B cell (primary cell): ENCODE measurements around the gene ZNF407. TPM values are rescaled to one million over a fixed set of nuclear protein-coding genes. Genes with fewer than 3 reads are reported as not detected.
"Not testable (repeated sequence)": the region's sequence is repeated elsewhere in the genome, so short reads cannot be mapped to it uniquely, and the experiment has no call there.

Experiments used
- ATAC-seq: fragments of 200-7000 bp; cut with Tn5 transposase; one replicate; pipeline ENCODE4 v1.10.0; 2021; ENCODE audit warnings: low read depth, mild to moderate bottlenecking, moderate number of reproducible peaks, moderate library complexity
- CTCF ChIA-PET: fragments of 350-600 bp; sonication (Branson Sonifier 250); formaldehyde crosslinking; loops from one replicate; lab custom pipeline; 2021; ENCODE audit warnings: antibody characterized with exemption, inconsistent platforms; lab: Charles Lee
- POLR2A ChIA-PET: fragments of 350-600 bp; sonication (Branson Sonifier 250); formaldehyde crosslinking; loops from one replicate; lab custom pipeline; 2021; ENCODE audit warnings: antibody characterized with exemption; lab: Charles Lee
- DNase-seq: peaks from one replicate; pipeline ENCODE4 v3.0.0; 2013
- H2AFZ ChIP-seq: 2 replicates; pipeline ENCODE4 v1.6.1; 2012; ENCODE audit warnings: mild to moderate bottlenecking, low read depth, low read length; ENCODE audit not compliant: insufficient read depth, poor library complexity, severe bottlenecking
- H3K27ac ChIP-seq, 2 donors: 1 replicate in 1 of 2; 2 replicates in 1 of 2; pipeline ENCODE4 v1.5.1; 2012 to 2013; ENCODE audit warnings: low read length in 2 of 2, mild to moderate bottlenecking in 2 of 2, moderate library complexity in 1 of 2
- H3K27me3 ChIP-seq, 4 experiments: fragments of 200-600 bp in 1 of 4; sonication (generic) in 1 of 4; replicated peaks in 1 of 4; 1 replicate in 2 of 4; 2 replicates in 2 of 4; pipeline versions ENCODE4 v1.6.1 to v1.7.0; 2013 to 2016; ENCODE audit warnings: low read length in 3 of 4, mild to moderate bottlenecking in 2 of 4, mixed read lengths in 1 of 4, moderate library complexity in 1 of 4; ENCODE audit not compliant: insufficient read depth in 4 of 4, control insufficient read depth in 3 of 4; ENCODE audit errors: control extremely low read depth in 1 of 4
- H3K36me3 ChIP-seq, 2 experiments: replicated peaks in 1 of 2; 1 replicate in 1 of 2; 2 replicates in 1 of 2; pipeline versions ENCODE4 v1.6.1 to v1.7.1; 2013; ENCODE audit warnings: low read length in 1 of 2; ENCODE audit not compliant: insufficient read depth in 2 of 2, control insufficient read depth in 1 of 2; ENCODE audit errors: control extremely low read depth in 1 of 2, extremely low read depth in 1 of 2
- H3K4me1 ChIP-seq, 2 donors: fragments of 200-600 bp in 1 of 2; sonication (generic) in 1 of 2; 1 replicate in 1 of 2; 2 replicates in 1 of 2; pipeline versions ENCODE4 v1.5.1 to v1.6.1; 2013 to 2017; ENCODE audit warnings: low read length in 2 of 2; ENCODE audit not compliant: control insufficient read depth in 2 of 2, insufficient read depth in 2 of 2
- H3K4me2 ChIP-seq: replicated peaks from 2 replicates; pipeline ENCODE3; 2012; ENCODE audit warnings: mild to moderate bottlenecking, low read depth, low read length; ENCODE audit not compliant: poor library complexity, severe bottlenecking
- H3K4me3 ChIP-seq, 5 experiments: fragments of 200-600 bp in 1 of 5; sonication (generic) in 1 of 5; 1 replicate in 3 of 5; 2 replicates in 2 of 5; pipeline versions ENCODE4 v1.5.1 to v1.7.0; 2011 to 2016; ENCODE audit warnings: low read length in 4 of 5, mild to moderate bottlenecking in 4 of 5, low read depth in 2 of 5, control low read depth in 1 of 5, moderate library complexity in 1 of 5; ENCODE audit not compliant: insufficient read depth in 1 of 5; ENCODE audit errors: control extremely low read depth in 1 of 5, extremely low read depth in 1 of 5
- H3K79me2 ChIP-seq: fragments of 200-600 bp; sonication (generic); one replicate; pipeline ENCODE4 v1.6.0; 2016; ENCODE audit warnings: low read length; ENCODE audit not compliant: control insufficient read depth, insufficient read depth
- H3K9ac ChIP-seq: fragments of 200-600 bp; sonication (generic); 2 replicates; pipeline ENCODE4 v1.6.1; 2017; ENCODE audit warnings: mild to moderate bottlenecking, low read length, moderate library complexity
- H3K9me3 ChIP-seq, 3 donors: one replicate each; pipeline versions ENCODE4 v1.6.1 to v1.7.1; 2013; ENCODE audit warnings: low read length in 2 of 3; ENCODE audit not compliant: control insufficient read depth in 2 of 3, insufficient read depth in 1 of 3; ENCODE audit errors: control extremely low read depth in 1 of 3
- H4K20me1 ChIP-seq: 2 replicates; pipeline ENCODE4 v1.6.0; 2012; ENCODE audit warnings: mild to moderate bottlenecking, low read length; ENCODE audit not compliant: insufficient read depth, control insufficient read depth, poor library complexity, severe bottlenecking
- H3K27ac Mint-ChIP-seq: one replicate; pipeline ENCODE4 v1.8.0; 2021; ENCODE audit warnings: mixed read lengths
- H3K27me3 Mint-ChIP-seq: one replicate; pipeline ENCODE4 v1.8.0; 2021; ENCODE audit warnings: mixed read lengths
- H3K4me1 Mint-ChIP-seq: one replicate; pipeline ENCODE4 v1.8.0; 2021; ENCODE audit warnings: mixed read lengths
- H3K4me3 Mint-ChIP-seq: one replicate; pipeline ENCODE4 v1.8.0; 2021; ENCODE audit warnings: mixed read lengths
- H3K9me3 Mint-ChIP-seq: one replicate; pipeline ENCODE4 v1.8.0; 2022; ENCODE audit warnings: mixed read lengths; ENCODE audit not compliant: insufficient read depth
- EZH2 ChIP-seq: IDR thresholded peaks from 2 replicates; pipeline ENCODE4 v1.6.1; 2012; ENCODE audit warnings: borderline replicate concordance, low read depth, mild to moderate bottlenecking, moderate library complexity, low read length; ENCODE audit not compliant: insufficient read depth, poor library complexity, severe bottlenecking
- whole genome bisulfite sequencing: methylation state at CpG from one replicate; pipeline ENCODE4 v1.1.5; 2013; ENCODE audit warnings: missing lambda C conversion rate; ENCODE audit not compliant: insufficient coverage; 5-methylcytosine and 5-hydroxymethylcytosine counted together
- intact Hi-C: fragments of 100-400 bp; cut with micrococcal nuclease; formaldehyde crosslinking; loops from one replicate; pipeline ENCODE4 v1.10.0; 2022
- polyA plus RNA-seq: library from polyadenylated mRNA; depleted of rRNA; stranded (reverse); fragments of >200 nt; gene quantifications from 2 replicates; pipeline ENCODE4 v1.2.3, GENCODE V29; 2012
- total RNA-seq, 2 donors: library from RNA; stranded (reverse); fragments of 120-200 nt in 1 of 2; gene quantifications; 1 replicate in 1 of 2; 2 replicates in 1 of 2; pipeline versions ENCODE4 v1.2.3 to v1.2.4, GENCODE V29; 2013 to 2022
- TF ChIP-seq, protein P1 (sequence below): fragments of 200-600 bp; IDR thresholded peaks from one replicate; pipeline ENCODE4 v1.8.0; 2022; ENCODE audit warnings: antibody characterized with exemption, mild to moderate bottlenecking

ZNF407 gene
- total and polyA plus RNA-seq, 2 donors (not counting 1 experiment from before 2014, with no cell fraction given) = 4.5 to 37.1 TPM

GRCh38 chr18:74967438-74967837 lies 369.8 kb downstream of the ZNF407 start:
- ATAC-seq (no peak), DNase-seq (no peak)
- Histone ChIP-seq H3K4me2 (no peak overlapping the region), H3K36me3 (no peaks in the 10 kb centered on the region), H4K20me1 (no peaks in the 10 kb centered on the region), H3K9ac (no peak overlapping the region), H3K9me3 (no peaks in the 10 kb centered on the region), H2AFZ (no peak overlapping the region), H3K27ac (no peak overlapping the region), H3K4me3 (no peak overlapping the region), H3K4me1 (no peaks in the 10 kb centered on the region), H3K79me2 (no peaks in the 10 kb centered on the region), H3K27me3 (no peaks in the 10 kb centered on the region)
- no CpG with 5 or more reads among the region's 3 CpGs for WGBS
- H3K4me1 Mint-ChIP-seq = no peaks in the 10 kb centered on the region
- no peak overlapping the region for H3K4me3 Mint-ChIP-seq
- intact Hi-C loops = no loop called here
- H3K27ac Mint-ChIP-seq = no peak overlapping the region
- H3K9me3 Mint-ChIP-seq = peaks cover 5% of the 10 kb centered on the region
- ChIA-PET POLR2A (no interaction called here), CTCF (no interaction called here)
- no peak for TF ChIP-seq EZH2
- TF ChIP-seq, protein P1, sequence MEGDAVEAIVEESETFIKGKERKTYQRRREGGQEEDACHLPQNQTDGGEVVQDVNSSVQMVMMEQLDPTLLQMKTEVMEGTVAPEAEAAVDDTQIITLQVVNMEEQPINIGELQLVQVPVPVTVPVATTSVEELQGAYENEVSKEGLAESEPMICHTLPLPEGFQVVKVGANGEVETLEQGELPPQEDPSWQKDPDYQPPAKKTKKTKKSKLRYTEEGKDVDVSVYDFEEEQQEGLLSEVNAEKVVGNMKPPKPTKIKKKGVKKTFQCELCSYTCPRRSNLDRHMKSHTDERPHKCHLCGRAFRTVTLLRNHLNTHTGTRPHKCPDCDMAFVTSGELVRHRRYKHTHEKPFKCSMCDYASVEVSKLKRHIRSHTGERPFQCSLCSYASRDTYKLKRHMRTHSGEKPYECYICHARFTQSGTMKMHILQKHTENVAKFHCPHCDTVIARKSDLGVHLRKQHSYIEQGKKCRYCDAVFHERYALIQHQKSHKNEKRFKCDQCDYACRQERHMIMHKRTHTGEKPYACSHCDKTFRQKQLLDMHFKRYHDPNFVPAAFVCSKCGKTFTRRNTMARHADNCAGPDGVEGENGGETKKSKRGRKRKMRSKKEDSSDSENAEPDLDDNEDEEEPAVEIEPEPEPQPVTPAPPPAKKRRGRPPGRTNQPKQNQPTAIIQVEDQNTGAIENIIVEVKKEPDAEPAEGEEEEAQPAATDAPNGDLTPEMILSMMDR = no peak
- no peaks in the 10 kb centered on the region for H3K27me3 Mint-ChIP-seq

- Mint-ChIP-seq H3K4me3 (no peak overlapping the region), H3K4me1 (no peaks in the 10 kb centered on the region), H3K27ac (no peak overlapping the region), H3K9me3 (peaks cover 5% of the 10 kb centered on the region), H3K27me3 (no peaks in the 10 kb centered on the region)
- H3K4me2 ChIP-seq = no peak overlapping the region
- no peak overlapping the region for H2AFZ ChIP-seq
- no peaks in the 10 kb centered on the region for H3K36me3 ChIP-seq
- no peak for ATAC-seq
- no peak overlapping the region for H3K4me3 ChIP-seq
- DNase-seq = no peak
- H3K9me3 ChIP-seq = no peaks in the 10 kb centered on the region
- no peaks in the 10 kb centered on the region for H3K4me1 ChIP-seq
- TF ChIP-seq EZH2 = no peak
- TF ChIP-seq, protein P1 = no peak
- intact Hi-C loops = no loop called here
- ChIA-PET CTCF (no interaction called here), POLR2A (no interaction called here)
- no peaks in the 10 kb centered on the region for H3K27me3 ChIP-seq
- no peaks in the 10 kb centered on the region for H3K79me2 ChIP-seq
- WGBS = no CpG with 5 or more reads among the region's 2 CpGs
- H3K27ac ChIP-seq = no peak overlapping the region
- H3K9ac ChIP-seq = no peak overlapping the region
- no peaks in the 10 kb centered on the region for H4K20me1 ChIP-seq
Observed at GRCh38 chr18:74967979-74968378, 370.3 kb downstream of the ZNF407 start.

DNA sequence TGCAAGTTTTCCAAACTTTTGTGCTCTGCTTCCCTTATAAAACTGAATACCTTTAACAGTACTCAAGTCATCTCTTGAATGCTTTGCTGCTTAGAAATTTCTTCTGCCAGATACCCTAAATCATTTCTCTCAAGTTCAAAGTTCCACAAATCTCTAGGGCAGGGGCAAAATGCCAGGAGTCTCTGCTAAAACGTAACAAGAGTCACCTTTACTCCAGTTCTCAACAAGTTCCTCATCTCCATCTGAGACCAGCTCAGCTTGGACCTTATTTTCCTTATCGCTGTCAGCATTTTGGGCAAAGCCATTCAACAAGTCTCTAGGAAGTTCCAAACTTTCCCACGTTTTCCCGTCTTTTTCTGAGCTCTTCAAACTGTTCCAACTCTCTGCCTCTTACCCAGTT lies 373.7 kb downstream of the ZNF407 start:
- intact Hi-C loops, H3K27me3 ChIP-seq, CTCF ChIA-PET, H3K9me3 Mint-ChIP-seq, H2AFZ ChIP-seq, H3K9ac ChIP-seq, H4K20me1 ChIP-seq, H3K27ac ChIP-seq, H3K9me3 ChIP-seq, H3K27ac Mint-ChIP-seq, H3K27me3 Mint-ChIP-seq, DNase-seq, POLR2A ChIA-PET, ATAC-seq, H3K79me2 ChIP-seq, H3K4me1 ChIP-seq, H3K4me1 Mint-ChIP-seq, H3K4me3 ChIP-seq, H3K4me2 ChIP-seq, H3K36me3 ChIP-seq, H3K4me3 Mint-ChIP-seq: not testable (repeated sequence)
- WGBS = 84% methylated on average over 4 of the region's 4 CpGs
